HEK293 (cell line): ENCODE results near the gene TNFAIP8.

Experiments used
- CTCF ChIP-seq: fragments of 450-650 bp; formaldehyde crosslinking; IDR thresholded peaks from 2 replicates; pipeline ENCODE4 v1.5.1; 2016; ENCODE audit warnings: missing biosample characterization, missing genetic modification characterization
- HOXD13 ChIP-seq: sonication (generic); formaldehyde crosslinking; IDR thresholded peaks from 2 replicates; pipeline ENCODE4 v1.8.0; 2022; ENCODE audit warnings: missing genetic modification reagents, borderline replicate concordance
- SP7 ChIP-seq: fragments of 450-650 bp; formaldehyde crosslinking; IDR thresholded peaks from 2 replicates; pipeline ENCODE4 v1.5.1; 2016; ENCODE audit warnings: missing biosample characterization, missing genetic modification characterization
- TCF7L2 ChIP-seq: IDR thresholded peaks from 2 replicates; pipeline ENCODE4 v1.6.1; 2011; ENCODE audit warnings: low read depth, mild to moderate bottlenecking, inconsistent platforms, low read length, moderate library complexity, borderline replicate concordance
- ZBTB21 ChIP-seq: fragments of 450-650 bp; formaldehyde crosslinking; IDR thresholded peaks from 2 replicates; pipeline ENCODE4 v1.5.1; 2017; ENCODE audit warnings: missing biosample characterization, missing genetic modification characterization
- ZNF148 ChIP-seq: fragments of 450-650 bp; formaldehyde crosslinking; IDR thresholded peaks from 2 replicates; pipeline ENCODE4 v1.5.0; 2017; ENCODE audit warnings: missing biosample characterization, missing genetic modification characterization, borderline replicate concordance
- ZNF24 ChIP-seq: fragments of 450-650 bp; formaldehyde crosslinking; IDR thresholded peaks from 2 replicates; pipeline ENCODE4 v1.5.1; 2016; ENCODE audit warnings: missing biosample characterization, missing genetic modification characterization
- ZNF488 ChIP-seq: fragments of 450-650 bp; formaldehyde crosslinking; IDR thresholded peaks from 2 replicates; pipeline ENCODE4 v1.5.1; 2016; ENCODE audit warnings: missing biosample characterization, missing genetic modification characterization
- ZSCAN16 ChIP-seq: fragments of 450-650 bp; formaldehyde crosslinking; IDR thresholded peaks from 2 replicates; pipeline ENCODE4 v1.5.1; 2016; ENCODE audit warnings: missing biosample characterization, missing genetic modification characterization
- TF ChIP-seq, protein P1 (sequence below): fragments of 450-650 bp; formaldehyde crosslinking; IDR thresholded peaks from 2 replicates; pipeline ENCODE4 v1.5.1; 2016; ENCODE audit warnings: missing biosample characterization, missing genetic modification characterization, low read depth

DNA sequence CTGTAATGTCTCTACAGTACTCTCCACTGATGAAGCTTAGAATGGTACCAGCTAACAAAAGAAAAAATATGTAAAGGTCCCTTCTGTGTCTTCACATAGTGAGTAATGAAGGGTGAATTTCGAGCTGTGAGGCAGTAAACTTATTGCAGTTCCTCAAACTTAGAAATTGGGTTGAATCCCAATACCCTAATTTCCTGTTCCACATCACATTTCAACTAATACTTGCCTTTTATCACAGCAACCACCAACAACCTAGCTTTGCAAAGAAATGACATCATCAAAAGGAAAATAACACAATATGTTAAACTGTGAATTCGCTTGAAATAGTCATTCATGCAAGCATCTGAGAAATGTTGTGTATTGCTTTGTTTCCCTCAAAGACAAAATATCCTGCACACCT lies 9.4 kb upstream of the TNFAIP8 start:
- TF ChIP-seq CTCF, result no peak
- TF ChIP-seq ZNF24, result no peak
- no peak for TF ChIP-seq TCF7L2
- no peak for TF ChIP-seq SP7 (tag by site-specific recombination)
- no peak for TF ChIP-seq ZNF488 (tag by site-specific recombination)
- TF ChIP-seq, protein P1, sequence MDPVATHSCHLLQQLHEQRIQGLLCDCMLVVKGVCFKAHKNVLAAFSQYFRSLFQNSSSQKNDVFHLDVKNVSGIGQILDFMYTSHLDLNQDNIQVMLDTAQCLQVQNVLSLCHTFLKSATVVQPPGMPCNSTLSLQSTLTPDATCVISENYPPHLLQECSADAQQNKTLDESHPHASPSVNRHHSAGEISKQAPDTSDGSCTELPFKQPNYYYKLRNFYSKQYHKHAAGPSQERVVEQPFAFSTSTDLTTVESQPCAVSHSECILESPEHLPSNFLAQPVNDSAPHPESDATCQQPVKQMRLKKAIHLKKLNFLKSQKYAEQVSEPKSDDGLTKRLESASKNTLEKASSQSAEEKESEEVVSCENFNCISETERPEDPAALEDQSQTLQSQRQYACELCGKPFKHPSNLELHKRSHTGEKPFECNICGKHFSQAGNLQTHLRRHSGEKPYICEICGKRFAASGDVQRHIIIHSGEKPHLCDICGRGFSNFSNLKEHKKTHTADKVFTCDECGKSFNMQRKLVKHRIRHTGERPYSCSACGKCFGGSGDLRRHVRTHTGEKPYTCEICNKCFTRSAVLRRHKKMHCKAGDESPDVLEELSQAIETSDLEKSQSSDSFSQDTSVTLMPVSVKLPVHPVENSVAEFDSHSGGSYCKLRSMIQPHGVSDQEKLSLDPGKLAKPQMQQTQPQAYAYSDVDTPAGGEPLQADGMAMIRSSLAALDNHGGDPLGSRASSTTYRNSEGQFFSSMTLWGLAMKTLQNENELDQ, result no peak
- no peak; the same call in 1 of the 2 replicates for TF ChIP-seq ZBTB21
- TF ChIP-seq HOXD13, result no peak
- TF ChIP-seq ZSCAN16, result no peak
- TF ChIP-seq ZNF148 (tag by site-specific recombination), result no peak
